HepG2 (cell line): ENCODE measurements around the gene NAA35. TPM values are rescaled to one million over a fixed set of nuclear protein-coding genes. Genes with fewer than 3 reads are reported as not detected.

Experiments used
- ATAC-seq: fragments of 200-7000 bp; cut with Tn5 transposase; 3 replicates; pipeline ENCODE4 v1.9.1; 2020; ENCODE audit warnings: mild to moderate bottlenecking, moderate library complexity
- BruUV-seq: library from RNA; stranded (reverse); fragments of 400-500 nt; replicated peaks from 2 replicates; lab custom pipeline; 2021; lab: Mats Ljungman, UMichigan
- CTCF ChIA-PET: fragments of 300-600 bp; formaldehyde crosslinking; extraction: SDS; loops from one replicate; lab custom pipeline; 2021; ENCODE audit warnings: low total read pairs, inconsistent platforms, low intra/inter-chr PET ratio; lab: Yijun Ruan, JAX
- POLR2A ChIA-PET: fragments of 350-600 bp; sonication (Branson Sonifier 250); formaldehyde crosslinking; loops from one replicate; lab custom pipeline; 2020; ENCODE audit warnings: antibody characterized with exemption, inconsistent platforms; lab: Yijun Ruan, JAX
- DNase-seq: peaks from one replicate; pipeline ENCODE4 v3.0.0-alpha.2; 2015; ENCODE audit warnings: low spot score
- FAIRE-seq: peaks from 3 replicates; lab custom pipeline; 2011; peaks lifted over from hg19 to GRCh38; lab: Jason Lieb, UNC
- H2AFZ ChIP-seq: one replicate; pipeline ENCODE4 v1.6.1; 2011; ENCODE audit warnings: low read length, inconsistent platforms
- H3K27ac ChIP-seq: fragments of 300-600 bp; 3 replicates; pipeline ENCODE4 v1.8.0; 2011; ENCODE audit warnings: mixed run types, mild to moderate bottlenecking, mixed read lengths, low read length, inconsistent platforms; ENCODE audit not compliant: insufficient read depth; ENCODE audit errors: extremely low read length
- H3K27me3 ChIP-seq, 2 experiments: fragments of 200-600 bp in 1 of 2; 2 replicates in 1 of 2; 3 replicates in 1 of 2; pipeline versions ENCODE4 v1.6.0 to v1.8.0; 2011; ENCODE audit warnings: low read length in 2 of 2, mild to moderate bottlenecking in 2 of 2, moderate library complexity in 2 of 2, inconsistent platforms in 1 of 2; ENCODE audit not compliant: insufficient read depth in 2 of 2, control insufficient read depth in 1 of 2
- H3K36me3 ChIP-seq, 2 experiments: fragments of 200-600 bp in 1 of 2; replicated peaks in 1 of 2; 2 replicates in 1 of 2; 3 replicates in 1 of 2; pipeline versions ENCODE4 v1.5.1 to v1.8.0; 2011; ENCODE audit warnings: low read length in 2 of 2, inconsistent platforms in 1 of 2; ENCODE audit not compliant: insufficient read depth in 2 of 2, control insufficient read depth in 1 of 2
- H3K4me1 ChIP-seq: 2 replicates; pipeline ENCODE4 v1.5.1; 2012; ENCODE audit warnings: low read length, inconsistent platforms; ENCODE audit not compliant: insufficient read depth
- H3K4me2 ChIP-seq: 2 replicates; pipeline ENCODE4 v1.6.0; 2011; ENCODE audit warnings: low read depth, low read length, inconsistent platforms
- H3K4me3 ChIP-seq, 3 experiments: fragments of 200-600 bp in 1 of 3; sonication (generic), shearing (Covaris generic) in 1 of 3; replicated peaks in 1 of 3; 2 replicates each; pipeline ENCODE4 v1.5.1; 2011 to 2016; ENCODE audit warnings: low read length in 3 of 3, inconsistent platforms in 2 of 3, low read depth in 2 of 3, mild to moderate bottlenecking in 2 of 3, control low read depth in 1 of 3, mixed read lengths in 1 of 3; ENCODE audit not compliant: insufficient read depth in 1 of 3
- H3K79me2 ChIP-seq: one replicate; pipeline ENCODE4 v1.6.1; 2011; ENCODE audit warnings: low read length, inconsistent platforms; ENCODE audit not compliant: insufficient read depth
- H3K9ac ChIP-seq: 2 replicates; pipeline ENCODE4 v1.6.0; 2011; ENCODE audit warnings: mild to moderate bottlenecking, low read depth, low read length, inconsistent platforms; ENCODE audit not compliant: insufficient read depth
- H3K9me3 ChIP-seq: 2 replicates; pipeline ENCODE4 v1.5.1; 2012; ENCODE audit warnings: mild to moderate bottlenecking, low read length
- H4K20me1 ChIP-seq: 2 replicates; pipeline ENCODE4 v1.6.0; 2011; ENCODE audit warnings: inconsistent platforms, mild to moderate bottlenecking, low read length, moderate library complexity; ENCODE audit not compliant: insufficient read depth
- DR1 ChIP-seq: sonication (generic); formaldehyde crosslinking; IDR thresholded peaks from 2 replicates; pipeline ENCODE4 v1.8.0; 2021; ENCODE audit warnings: mild to moderate bottlenecking, missing genetic modification reagents, inconsistent platforms
- FOXK2 ChIP-seq: fragments of 450-650 bp; IDR thresholded peaks from 2 replicates; pipeline ENCODE4 v1.6.1; 2016
- HNF4G ChIP-seq, 2 experiments: sonication (generic) in 1 of 2; formaldehyde crosslinking in 1 of 2; IDR thresholded peaks; 2 replicates each; pipeline versions ENCODE4 v1.4.0 to v1.6.1; 2011 to 2020; ENCODE audit warnings: borderline replicate concordance in 2 of 2, low read depth in 2 of 2, mild to moderate bottlenecking in 2 of 2, low read length in 1 of 2, missing genetic modification reagents in 1 of 2, moderate library complexity in 1 of 2
- KLF9 ChIP-seq: IDR thresholded peaks from 2 replicates; pipeline ENCODE4 v1.6.1; 2016; ENCODE audit warnings: low read depth
- RFXAP ChIP-seq: sonication (generic); formaldehyde crosslinking; IDR thresholded peaks from 2 replicates; pipeline ENCODE4 v1.4.0; 2020; ENCODE audit warnings: missing genetic modification reagents, borderline replicate concordance
- TARDBP ChIP-seq: sonication (generic); formaldehyde crosslinking; IDR thresholded peaks from 2 replicates; pipeline ENCODE4 v1.8.0; 2022; ENCODE audit warnings: mild to moderate bottlenecking, missing genetic modification reagents
- TGIF2 ChIP-seq: IDR thresholded peaks from 2 replicates; pipeline ENCODE4 v1.6.1; 2016; ENCODE audit warnings: control low read depth, missing compliant biosample characterization
- ZNF451 ChIP-seq: sonication (generic); formaldehyde crosslinking; IDR thresholded peaks from 2 replicates; pipeline ENCODE4 v1.5.0; 2020; ENCODE audit warnings: mild to moderate bottlenecking, missing genetic modification reagents
- ZNF670 ChIP-seq: sonication (generic); formaldehyde crosslinking; IDR thresholded peaks from 2 replicates; pipeline ENCODE4 v1.8.0; 2022; ENCODE audit warnings: mild to moderate bottlenecking, missing genetic modification reagents, borderline replicate concordance
- ZSCAN20 ChIP-seq: sonication (generic); formaldehyde crosslinking; IDR thresholded peaks from 2 replicates; pipeline ENCODE4 v1.4.0; 2020; ENCODE audit warnings: missing genetic modification reagents, mild to moderate bottlenecking, borderline replicate concordance
- WGBS: methylation state at CpG from one replicate; pipeline ENCODE4 v1.1.6; 2017; ENCODE audit warnings: low lambda C conversion rate; 5-methylcytosine and 5-hydroxymethylcytosine counted together
- in situ Hi-C: cut with HindIII; loops from 2 replicates; pipeline ENCODE4 v1.10.0; 2017; ENCODE audit warnings: low pct_unique_long_range_greater_than_20kb; ENCODE audit not compliant: extremely low pct_ligation_motif_present
- intact Hi-C: fragments of 100-400 bp; cut with micrococcal nuclease; formaldehyde crosslinking; loops from one replicate; pipeline ENCODE4 v1.10.0; 2022; ENCODE audit not compliant: unreplicated experiment
- polyA plus RNA-seq, 8 experiments: library from polyadenylated mRNA; depleted of rRNA in 3 of 8; stranded (reverse) in 7 of 8; unstranded in 1 of 8; fragments of >200 nt; fragmentation: Illumina TruSeq in 4 of 8; extraction: Trizol in 4 of 8; gene quantifications; 2 replicates each; pipeline versions ENCODE4 v1.2.1 to v1.2.3, GENCODE V29; 2011 to 2016; ENCODE audit warnings: low read depth in 4 of 8, missing spikeins in 1 of 8, mixed read lengths in 1 of 8; ENCODE audit not compliant: insufficient read depth in 1 of 8
- total RNA-seq, 5 experiments: library from RNA; depleted of rRNA; stranded (reverse); fragments of >200 nt; fragmentation: Illumina TruSeq; extraction: Trizol; gene quantifications; 2 replicates each; pipeline ENCODE4 v1.2.3, GENCODE V29; 2016; ENCODE audit warnings: low read depth in 1 of 5
- TF ChIP-seq, protein P1 (sequence below): sonication (generic); formaldehyde crosslinking; IDR thresholded peaks from 2 replicates; pipeline ENCODE4 v1.5.0; 2020; ENCODE audit warnings: missing genetic modification reagents
- TF ChIP-seq, protein P2 (sequence below): IDR thresholded peaks from 2 replicates; pipeline ENCODE4 v1.6.1; 2016; ENCODE audit warnings: mild to moderate bottlenecking
- TF ChIP-seq, protein P3 (sequence below): sonication (generic); formaldehyde crosslinking; IDR thresholded peaks from 2 replicates; pipeline ENCODE4 v1.8.1; 2023; ENCODE audit warnings: mild to moderate bottlenecking, moderate library complexity, missing genetic modification reagents

NAA35 gene
- total and polyA plus RNA-seq, 2 of the 13 experiments (the other 11 are each of a cell fraction or from before 2014, with no cell fraction given) = 21.6 to 28.9 TPM

DNA sequence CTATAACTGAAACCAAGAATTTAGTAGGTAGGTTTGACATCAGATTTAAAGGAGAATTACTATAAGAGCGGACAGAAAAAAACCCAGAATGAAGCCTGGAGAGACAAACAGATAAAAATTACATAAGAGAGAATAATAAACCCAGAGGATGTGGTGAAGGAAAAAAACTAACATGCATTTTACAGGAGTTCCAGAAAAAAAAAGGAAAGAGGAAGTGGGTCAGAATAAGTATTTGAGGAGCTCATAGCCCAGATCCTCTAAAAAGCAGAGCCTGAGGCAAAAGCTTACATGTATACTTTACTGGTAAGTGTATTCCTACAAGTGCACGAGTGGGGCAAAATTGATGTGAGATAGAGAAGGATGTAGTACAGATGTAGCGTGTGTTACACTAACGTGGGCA is 43.1 kb upstream of the NAA35 start:
- Histone ChIP-seq H3K4me3 (no peak overlapping the region), H3K79me2 (no peaks in the 10 kb centered on the region), H3K27ac (no peak overlapping the region), H3K36me3 (no peaks in the 10 kb centered on the region), H3K27me3 (no peaks in the 10 kb centered on the region), H3K9ac (no peak overlapping the region), H2AFZ (no peak overlapping the region), H3K4me2 (no peak overlapping the region), H4K20me1 (no peaks in the 10 kb centered on the region), H3K9me3 (no peaks in the 10 kb centered on the region), H3K4me1 (no peaks in the 10 kb centered on the region)
- in situ Hi-C loops = no loop called here
- TF ChIP-seq, protein P1, sequence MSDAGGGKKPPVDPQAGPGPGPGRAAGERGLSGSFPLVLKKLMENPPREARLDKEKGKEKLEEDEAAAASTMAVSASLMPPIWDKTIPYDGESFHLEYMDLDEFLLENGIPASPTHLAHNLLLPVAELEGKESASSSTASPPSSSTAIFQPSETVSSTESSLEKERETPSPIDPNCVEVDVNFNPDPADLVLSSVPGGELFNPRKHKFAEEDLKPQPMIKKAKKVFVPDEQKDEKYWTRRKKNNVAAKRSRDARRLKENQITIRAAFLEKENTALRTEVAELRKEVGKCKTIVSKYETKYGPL (CRISPR knock-in tag) = no peak
- TF ChIP-seq KLF9 (CRISPR knock-in tag) = no peak
- TF ChIP-seq, protein P2, sequence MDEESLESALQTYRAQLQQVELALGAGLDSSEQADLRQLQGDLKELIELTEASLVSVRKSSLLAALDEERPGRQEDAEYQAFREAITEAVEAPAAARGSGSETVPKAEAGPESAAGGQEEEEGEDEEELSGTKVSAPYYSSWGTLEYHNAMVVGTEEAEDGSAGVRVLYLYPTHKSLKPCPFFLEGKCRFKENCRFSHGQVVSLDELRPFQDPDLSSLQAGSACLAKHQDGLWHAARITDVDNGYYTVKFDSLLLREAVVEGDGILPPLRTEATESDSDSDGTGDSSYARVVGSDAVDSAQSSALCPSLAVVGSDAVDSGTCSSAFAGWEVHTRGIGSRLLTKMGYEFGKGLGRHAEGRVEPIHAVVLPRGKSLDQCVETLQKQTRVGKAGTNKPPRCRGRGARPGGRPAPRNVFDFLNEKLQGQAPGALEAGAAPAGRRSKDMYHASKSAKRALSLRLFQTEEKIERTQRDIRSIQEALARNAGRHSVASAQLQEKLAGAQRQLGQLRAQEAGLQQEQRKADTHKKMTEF (CRISPR knock-in tag) = no peak
- TF ChIP-seq ZNF451 = no peak
- no peak for TF ChIP-seq ZNF670
- 75% methylated on average over 4 of the region's 4 CpGs for WGBS
- intact Hi-C loops = no loop called here
- CTCF ChIA-PET = no interaction called here
- FAIRE-seq (no peak), ATAC-seq (no peak), DNase-seq (no peak)
- POLR2A ChIA-PET = no interaction called here
- no TSS peak for BruUV-seq

DNA sequence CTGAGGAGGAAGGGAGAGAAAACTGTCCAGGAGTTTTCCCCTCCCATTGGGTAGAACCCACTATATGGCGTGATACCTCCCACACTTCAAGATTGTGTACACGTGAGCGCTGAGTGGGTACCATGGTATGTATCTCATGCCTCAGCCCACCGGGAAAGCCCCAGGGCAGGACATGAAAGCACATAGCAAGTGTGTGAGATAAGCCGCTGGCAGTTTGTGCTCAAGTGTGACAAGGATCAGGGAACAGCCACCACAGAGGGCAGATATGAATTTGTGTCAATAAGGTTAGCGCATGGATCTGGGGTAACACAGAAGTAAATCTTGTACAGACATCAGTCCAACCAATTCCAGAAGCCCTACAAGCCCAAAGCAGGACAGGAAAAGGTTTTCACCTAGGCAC is 42.6 kb upstream of the NAA35 start:
- TF ChIP-seq ZSCAN20 (CRISPR knock-in tag) = no peak
- TF ChIP-seq HNF4G (IDR thresholded peaks at IDR 0.05; ENCODE audit: borderline replicate concordance, low read depth, low read length) = no peak
- no peak for TF ChIP-seq HNF4G (CRISPR knock-in tag; IDR thresholded peaks at IDR 0.05; ENCODE audit: borderline replicate concordance, low read depth)
- no peak for TF ChIP-seq TARDBP (CRISPR knock-in tag)
- no peak for TF ChIP-seq DR1
- TF ChIP-seq, protein P3, sequence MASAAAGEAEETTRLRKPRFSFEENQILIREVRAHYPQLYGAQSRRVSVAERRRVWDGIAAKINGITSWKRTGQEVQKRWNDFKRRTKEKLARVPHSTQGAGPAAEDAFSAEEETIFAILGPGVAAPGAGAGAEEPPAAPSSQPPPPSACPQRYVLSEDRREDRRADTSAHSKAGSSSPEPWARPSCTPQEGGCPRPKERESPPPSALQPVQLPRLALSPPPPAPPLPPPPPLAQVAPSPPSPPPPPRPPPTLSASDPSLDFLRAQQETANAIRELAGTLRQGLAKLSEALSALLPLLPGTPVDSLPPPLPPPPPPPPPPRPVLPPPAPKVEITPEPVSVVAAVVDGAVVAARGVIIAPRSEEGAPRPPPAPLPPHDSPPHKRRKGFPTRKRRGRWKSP (CRISPR knock-in tag) = no peak
- no peak for TF ChIP-seq FOXK2
- no peak for TF ChIP-seq RFXAP (CRISPR knock-in tag)
- TF ChIP-seq TGIF2 (CRISPR knock-in tag) = no peak
- FAIRE-seq (no peak), ATAC-seq (no peak), DNase-seq (no peak)
- ChIA-PET CTCF (no interaction called here), POLR2A (no interaction called here)
- Histone ChIP-seq H3K27ac (no peak overlapping the region), H3K4me2 (no peak overlapping the region), H3K4me3 (no peak overlapping the region), H2AFZ (no peak overlapping the region), H3K27me3 (no peaks in the 10 kb centered on the region), H3K9ac (no peak overlapping the region), H4K20me1 (no peaks in the 10 kb centered on the region), H3K79me2 (no peaks in the 10 kb centered on the region), H3K4me1 (no peaks in the 10 kb centered on the region), H3K36me3 (no peaks in the 10 kb centered on the region), H3K9me3 (no peaks in the 10 kb centered on the region)
- no TSS peak for BruUV-seq
- in situ Hi-C loops (no loop called here), intact Hi-C loops (no loop called here)
- WGBS = 63% methylated on average over 6 of the region's 6 CpGs
